Stimulated activated CD8-positive, alpha-beta memory T cell treated with anti-CD3 and anti-CD28 coated beads, Interleukin-2, amount 100 ng/mL, for 1 hour (primary cell): ENCODE measurements around the gene CIRBP.
"Not testable (repeated sequence)": the region's sequence is repeated elsewhere in the genome, so short reads cannot be mapped to it uniquely, and the experiment has no call there.

ENCODE experiments used
- DNase-seq, 2 donors: peaks; one replicate each; pipeline ENCODE4 v3.0.0-alpha.2; 2020; ENCODE audit warnings: low read depth in 2 of 2

Gene CIRBP

GRCh38 chr19:1290196-1290702, 21.1 kb downstream of the CIRBP start:
- no peak for DNase-seq

GRCh38 chr19:1290703-1291651, 21.8 kb downstream of the CIRBP start:
- no peak for DNase-seq

- no peak for DNase-seq
These were observed 22.8 kb downstream of the CIRBP start for GRCh38 chr19:1291761-1292418.

DNA sequence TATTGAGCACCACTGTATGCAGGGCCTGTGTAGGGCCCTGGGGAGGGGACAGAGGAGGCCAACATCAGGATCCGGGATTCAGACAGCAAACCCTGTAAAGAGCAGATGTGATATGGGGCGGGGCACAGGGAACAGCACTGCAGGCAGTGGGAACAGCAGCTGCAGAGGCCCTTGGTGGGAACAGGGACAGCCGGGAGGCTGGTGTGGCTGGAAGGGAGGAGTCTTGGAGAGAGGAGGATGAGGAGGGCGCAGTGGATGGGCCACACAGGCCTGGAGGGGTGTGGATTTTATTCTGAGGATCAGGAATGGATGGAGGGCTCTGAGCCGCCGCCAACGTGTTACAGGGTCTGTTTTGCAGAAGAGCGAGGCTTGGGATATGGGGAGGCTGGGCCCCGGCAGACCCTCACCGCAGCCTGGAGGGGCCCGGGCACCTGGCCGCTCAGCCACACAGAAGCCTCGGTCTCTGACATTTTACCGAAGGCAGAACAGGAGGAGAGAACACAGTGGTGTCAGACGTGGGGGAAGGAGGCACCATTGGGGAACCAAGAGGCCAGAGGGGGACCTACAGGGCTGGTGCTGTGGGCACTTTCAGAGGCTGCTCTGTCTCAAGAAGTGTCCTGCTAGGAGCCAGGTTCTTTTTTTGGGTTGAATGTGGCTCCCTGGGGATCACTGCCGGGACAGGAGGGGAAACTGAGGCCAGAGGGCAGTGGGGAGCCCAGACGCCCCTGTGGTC, 23.5 kb downstream of the CIRBP start:
- DNase-seq, result no peak

GRCh38 chr19:1293782-1294604, 24.9 kb downstream of the CIRBP start:
- no peak for DNase-seq

GRCh38 chr19:1294688-1295087, 25.6 kb downstream of the CIRBP start:
- DNase-seq, result no peak

DNA sequence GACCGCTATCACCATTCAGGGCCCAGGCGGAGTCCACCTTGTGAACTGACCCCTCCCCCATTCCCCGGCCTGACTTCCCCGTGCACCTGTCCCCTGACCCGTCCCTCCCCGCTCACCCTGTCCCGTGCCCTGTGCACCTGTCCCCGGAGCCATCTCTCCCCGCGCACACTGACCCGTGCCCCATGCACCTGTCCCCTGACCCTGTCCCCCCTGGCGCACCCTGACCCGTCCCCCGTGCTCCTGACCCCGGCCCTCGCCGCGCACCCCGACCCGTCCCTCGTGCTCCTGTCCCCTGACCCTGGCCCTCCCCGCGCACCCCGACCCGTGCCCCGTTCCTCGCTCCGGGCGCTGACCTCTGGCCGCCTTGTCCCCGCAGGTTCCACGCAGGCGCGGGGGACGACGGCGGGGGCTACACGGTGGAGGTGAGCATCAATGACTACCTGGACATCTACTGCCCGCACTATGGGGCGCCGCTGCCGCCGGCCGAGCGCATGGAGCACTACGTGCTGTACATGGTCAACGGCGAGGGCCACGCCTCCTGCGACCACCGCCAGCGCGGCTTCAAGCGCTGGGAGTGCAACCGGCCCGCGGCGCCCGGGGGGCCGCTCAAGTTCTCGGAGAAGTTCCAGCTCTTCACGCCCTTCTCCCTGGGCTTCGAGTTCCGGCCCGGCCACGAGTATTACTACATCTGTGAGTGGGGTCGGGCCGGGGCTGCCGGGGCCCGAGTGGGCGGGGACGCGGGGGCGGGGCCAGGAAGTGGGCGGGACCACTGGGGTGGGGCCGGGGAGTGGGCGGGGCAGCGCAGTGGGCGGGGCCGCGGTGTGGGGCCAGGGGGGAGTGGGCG, 26.3 kb downstream of the CIRBP start:
- peak in 1 of 2 donors; percentile 26 for DNase-seq

- DNase-seq, result no peak
These were observed 26.9 kb downstream of the CIRBP start for GRCh38 chr19:1296078-1296477.

GRCh38 chr19:1296575-1297271, 27.6 kb downstream of the CIRBP start:
- DNase-seq, result no peak

DNA sequence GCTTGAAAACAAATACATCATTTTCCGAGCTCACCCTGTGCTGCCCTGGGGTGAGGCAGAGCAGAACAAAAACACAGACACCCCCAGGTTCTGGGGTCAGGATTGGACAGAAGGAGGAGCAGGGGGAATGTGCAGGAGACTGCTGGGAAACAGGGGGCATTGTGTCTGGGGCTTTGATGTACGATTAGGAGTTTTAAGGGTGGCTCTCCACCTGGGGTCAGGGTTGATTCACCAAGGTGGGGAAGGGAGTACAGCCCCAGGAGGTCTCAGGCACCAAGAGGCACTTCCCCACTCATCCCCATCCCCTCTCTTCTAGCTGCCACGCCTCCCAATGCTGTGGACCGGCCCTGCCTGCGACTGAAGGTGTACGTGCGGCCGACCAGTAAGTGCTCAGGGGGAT, 29.1 kb downstream of the CIRBP start:
- no peak for DNase-seq

GRCh38 chr19:1299801-1300200, 30.7 kb downstream of the CIRBP start:
- DNase-seq, result no peak

DNA sequence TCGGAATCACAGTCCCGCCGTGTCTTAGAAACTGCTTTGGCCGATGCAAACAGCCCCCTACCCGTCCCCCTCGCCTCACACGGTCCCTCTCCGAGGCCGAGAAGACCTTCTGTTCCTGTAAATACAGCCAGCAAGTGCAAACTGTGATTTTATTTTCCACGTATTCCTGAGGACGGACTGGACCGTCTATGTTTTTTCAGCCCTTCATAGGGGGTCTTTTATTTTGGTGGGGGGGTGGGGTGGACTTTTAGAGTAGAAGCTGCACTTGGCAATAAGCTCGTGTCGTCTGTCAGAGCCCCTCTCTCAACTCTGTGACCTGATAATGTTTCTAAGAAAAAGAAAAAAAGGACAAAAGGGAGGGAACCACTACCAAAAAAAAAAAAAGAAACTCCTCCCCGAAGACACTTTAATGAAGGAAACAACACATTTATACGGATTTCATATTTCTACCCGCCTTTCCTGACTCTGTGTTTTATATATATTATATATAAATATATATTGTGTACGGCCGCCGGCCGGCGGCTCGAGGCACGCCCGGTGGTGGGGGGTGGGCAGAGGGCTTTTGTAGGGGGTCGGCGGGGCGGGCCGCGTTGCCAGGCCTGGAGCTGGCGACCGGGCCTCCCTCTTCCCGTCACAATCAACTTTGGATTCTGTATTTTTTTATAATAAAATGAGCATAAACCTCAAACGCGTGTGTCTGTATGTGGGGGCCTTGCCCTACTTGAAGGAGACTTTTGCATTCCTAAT, 31.8 kb downstream of the CIRBP start:
- no peak for DNase-seq

- DNase-seq, result no peak
These were observed 33.6 kb downstream of the CIRBP start for GRCh38 chr19:1302533-1303239.

DNA sequence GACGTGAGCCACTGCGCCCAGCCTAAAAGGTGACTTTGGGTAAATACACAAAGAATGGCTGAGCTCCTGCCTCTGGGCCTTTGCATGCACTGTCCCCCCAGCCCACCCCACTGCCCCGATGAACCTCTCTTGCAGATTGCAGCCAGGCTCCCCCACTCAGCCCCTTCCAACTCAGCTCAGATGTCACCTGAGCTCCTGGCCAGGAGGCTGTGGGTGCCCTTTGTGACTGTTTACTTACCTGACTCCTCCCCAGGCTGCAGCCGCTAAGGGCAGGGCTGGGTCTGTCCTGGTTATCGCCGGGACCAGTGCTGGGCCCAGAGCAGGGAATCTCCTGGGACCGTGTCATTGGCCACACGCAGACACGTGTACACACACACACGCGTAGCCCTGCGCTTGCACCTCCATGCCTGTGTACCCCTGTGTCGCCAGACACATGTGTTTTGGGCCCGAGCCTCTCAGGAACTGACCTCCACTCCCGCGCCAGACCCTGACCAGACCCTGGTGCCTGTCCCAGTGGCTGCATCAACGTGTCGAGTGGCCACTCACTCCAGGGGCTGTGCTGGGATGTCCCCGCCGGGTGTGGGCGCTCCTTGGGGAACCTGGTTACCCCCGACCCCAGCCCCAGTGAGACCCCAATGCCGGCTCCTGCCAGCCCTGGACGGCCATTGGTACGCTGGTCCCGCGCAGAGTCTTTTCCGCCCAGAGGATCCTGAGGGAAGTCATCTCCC, 35.2 kb downstream of the CIRBP start:
- no peak for DNase-seq

- DNase-seq, result not testable (repeated sequence)
These were observed 36.2 kb downstream of the CIRBP start for GRCh38 chr19:1305354-1305753.

- DNase-seq, result no peak
These were observed 38.2 kb downstream of the CIRBP start for GRCh38 chr19:1307320-1307719.

DNA sequence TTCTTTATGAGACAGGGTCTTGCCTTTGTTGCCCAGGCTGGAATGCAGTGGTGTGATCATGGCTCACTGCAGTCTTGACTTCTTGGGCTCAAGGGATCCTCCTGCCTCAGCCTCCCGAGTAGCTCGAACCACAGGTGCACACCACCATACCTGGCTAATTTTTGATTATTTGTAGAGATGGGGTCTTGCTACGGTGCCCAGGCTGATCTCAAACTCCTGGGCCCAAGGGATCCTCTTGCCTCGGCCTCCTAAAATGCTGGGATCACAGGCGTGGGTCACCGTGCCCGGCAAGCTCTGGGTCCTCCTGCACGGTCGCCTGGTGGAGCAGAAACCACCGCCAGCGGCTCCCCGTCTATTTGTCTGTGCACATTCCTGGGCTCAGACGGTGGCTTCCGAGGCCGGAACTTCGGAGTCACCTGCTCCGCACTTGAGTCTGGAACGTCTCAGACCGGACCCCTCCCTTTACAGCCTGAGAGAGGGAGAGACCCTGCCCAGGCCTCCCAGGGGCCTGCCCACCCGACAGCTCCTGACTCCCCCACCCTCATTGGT, 38.7 kb downstream of the CIRBP start:
- no peak for DNase-seq
